ENCODE results near the gene ASB1. TPM values are rescaled to one million over a fixed set of nuclear protein-coding genes. Genes with fewer than 3 reads are reported as not detected.

ASB1 gene
- total RNA-seq, 2 experiments from 2014 or later: 34.5 to 35.6 TPM

GRCh38 chr2:238449909-238450417 is 23.2 kb downstream of the ASB1 start:
- Mint-ChIP-seq H3K9me3 (ENCODE audit: low read depth) (peaks cover 5% of the 10 kb centered on the region), H3K27me3 (no peaks in the 10 kb centered on the region), H3K27ac (no peak overlapping the region), H3K4me3 (no peak overlapping the region), H3K4me1 (peaks cover 4% of the 10 kb centered on the region), H3K36me3 (peaks cover 60% of the 10 kb centered on the region)
- CTCF ChIA-PET: interaction anchor here (0.6 kb wide), 1 partner anchor 12 kb away, joined by 3 read pairs; no protein-coding TSS in a partner anchor
- no peak for DNase-seq
- no peak for ATAC-seq

- CTCF ChIA-PET: interaction anchor here (0.6 kb wide), 1 partner anchor 12 kb away, joined by 3 read pairs; no protein-coding TSS in a partner anchor
- Mint-ChIP-seq H3K27ac (no peak overlapping the region), H3K27me3 (peaks cover 3% of the 10 kb centered on the region), H3K36me3 (peaks cover 57% of the 10 kb centered on the region), H3K9me3 (ENCODE audit: low read depth) (peaks cover 5% of the 10 kb centered on the region), H3K4me3 (no peak overlapping the region), H3K4me1 (peaks cover 4% of the 10 kb centered on the region)
- ATAC-seq (no peak), DNase-seq (no peak)
Observed at GRCh38 chr2:238450440-238450861, 23.7 kb downstream of the ASB1 start.

GRCh38 chr2:238453842-238454241 is 27.1 kb downstream of the ASB1 start:
- Mint-ChIP-seq H3K27me3 (peaks cover 5% of the 10 kb centered on the region), H3K36me3 (peaks cover 35% of the 10 kb centered on the region), H3K9me3 (ENCODE audit: low read depth) (peaks cover 13% of the 10 kb centered on the region), H3K4me3 (no peak overlapping the region), H3K4me1 (no peaks in the 10 kb centered on the region), H3K27ac (no peak overlapping the region)
- CTCF ChIA-PET: no interaction called here
- DNase-seq (no peak), ATAC-seq (no peak)

- Mint-ChIP-seq H3K27ac (no peak overlapping the region), H3K9me3 (ENCODE audit: low read depth) (peaks cover 13% of the 10 kb centered on the region), H3K4me3 (no peak overlapping the region), H3K27me3 (peaks cover 5% of the 10 kb centered on the region), H3K36me3 (peaks cover 16% of the 10 kb centered on the region), H3K4me1 (peaks cover 3% of the 10 kb centered on the region)
- DNase-seq (no peak), ATAC-seq (no peak)
- CTCF ChIA-PET: interaction anchor here (1.2 kb wide), 1 partner anchor 86 kb away, joined by 7 read pairs; no protein-coding TSS in a partner anchor
Observed at GRCh38 chr2:238456449-238456848, 29.7 kb downstream of the ASB1 start.

- DNase-seq (no peak), ATAC-seq (no peak)
- Mint-ChIP-seq H3K27ac (no peak overlapping the region), H3K4me3 (no peak overlapping the region), H3K36me3 (peaks cover 9% of the 10 kb centered on the region), H3K27me3 (peaks cover 5% of the 10 kb centered on the region), H3K9me3 (ENCODE audit: low read depth) (peaks cover 13% of the 10 kb centered on the region), H3K4me1 (peaks cover 3% of the 10 kb centered on the region)
- CTCF ChIA-PET: interaction anchor here (1.0 to 1.2 kb wide), 2 partner anchors 86 kb away, joined by 3 to 7 read pairs; no protein-coding TSS in a partner anchor
Observed at GRCh38 chr2:238456970-238457926, 30.5 kb downstream of the ASB1 start.

- peaks cover 11% of the 10 kb centered on the region for H3K9me3 Mint-ChIP-seq (ENCODE audit: low read depth)
- DNase-seq (no peak), ATAC-seq (no peak)
- peaks cover 4% of the 10 kb centered on the region for H3K36me3 Mint-ChIP-seq
- peaks cover 3% of the 10 kb centered on the region for H3K4me1 Mint-ChIP-seq
- peaks cover 5% of the 10 kb centered on the region for H3K27me3 Mint-ChIP-seq
- H3K27ac Mint-ChIP-seq: no peak overlapping the region
- H3K4me3 Mint-ChIP-seq: no peak overlapping the region
- CTCF ChIA-PET: interaction anchor here (1.0 kb wide), 1 partner anchor 87 kb away, joined by 3 read pairs; no protein-coding TSS in a partner anchor
Observed at GRCh38 chr2:238457927-238458324, 31.2 kb downstream of the ASB1 start.

- peaks cover 5% of the 10 kb centered on the region for H3K27me3 Mint-ChIP-seq
- H3K4me1 Mint-ChIP-seq: peaks cover 3% of the 10 kb centered on the region
- DNase-seq (no peak), ATAC-seq (no peak)
- no peak overlapping the region for H3K4me3 Mint-ChIP-seq
- H3K27ac Mint-ChIP-seq: no peak overlapping the region
- CTCF ChIA-PET: interaction anchor here (1.6 to 2.4 kb wide), 2 partner anchors 88 to 101 kb away, joined by 5 to 7 read pairs; no protein-coding TSS in a partner anchor
- peaks cover 4% of the 10 kb centered on the region for H3K36me3 Mint-ChIP-seq
- peaks cover 11% of the 10 kb centered on the region for H3K9me3 Mint-ChIP-seq (ENCODE audit: low read depth)
Observed at GRCh38 chr2:238458651-238459050, 31.9 kb downstream of the ASB1 start.

GRCh38 chr2:238459081-238459629 is 32.4 kb downstream of the ASB1 start:
- Mint-ChIP-seq H3K27me3 (peaks cover 5% of the 10 kb centered on the region), H3K4me3 (no peak overlapping the region), H3K4me1 (peaks cover 3% of the 10 kb centered on the region), H3K27ac (no peak overlapping the region), H3K36me3 (peaks cover 4% of the 10 kb centered on the region), H3K9me3 (ENCODE audit: low read depth) (peaks cover 11% of the 10 kb centered on the region)
- ATAC-seq (no peak), DNase-seq (no peak)
- CTCF ChIA-PET: interaction anchor here (1.5 to 2.4 kb wide), 3 partner anchors 31 to 102 kb away, joined by 3 to 7 read pairs (median 5); no protein-coding TSS in a partner anchor

GRCh38 chr2:238461051-238461450 is 34.3 kb downstream of the ASB1 start:
- H3K36me3 Mint-ChIP-seq: no peaks in the 10 kb centered on the region
- ATAC-seq: no peak
- no peaks in the 10 kb centered on the region for H3K27me3 Mint-ChIP-seq
- H3K4me3 Mint-ChIP-seq: no peak overlapping the region
- peaks cover 8% of the 10 kb centered on the region for H3K9me3 Mint-ChIP-seq (ENCODE audit: low read depth)
- DNase-seq: no peak
- CTCF ChIA-PET: interaction anchor here (0.8 to 1.7 kb wide), 6 partner anchors 30 to 104 kb away, joined by 3 to 7 read pairs (median 4); no protein-coding TSS in a partner anchor
- H3K4me1 Mint-ChIP-seq: peaks cover 3% of the 10 kb centered on the region
- H3K27ac Mint-ChIP-seq: no peak overlapping the region

- no peaks in the 10 kb centered on the region for H3K27me3 Mint-ChIP-seq
- CTCF ChIA-PET: interaction anchor here (0.8 to 1.7 kb wide), 6 partner anchors 30 to 104 kb away, joined by 3 to 7 read pairs (median 4); no protein-coding TSS in a partner anchor
- H3K4me1 Mint-ChIP-seq: peaks cover 3% of the 10 kb centered on the region
- H3K9me3 Mint-ChIP-seq (ENCODE audit: low read depth): peaks cover 3% of the 10 kb centered on the region
- H3K27ac Mint-ChIP-seq: no peak overlapping the region
- DNase-seq (no peak), ATAC-seq (no peak)
- no peak overlapping the region for H3K4me3 Mint-ChIP-seq
- no peaks in the 10 kb centered on the region for H3K36me3 Mint-ChIP-seq
Observed at GRCh38 chr2:238461491-238461890, 34.8 kb downstream of the ASB1 start.

GRCh38 chr2:238461916-238462315 is 35.2 kb downstream of the ASB1 start:
- H3K9me3 Mint-ChIP-seq (ENCODE audit: low read depth): no peaks in the 10 kb centered on the region
- ATAC-seq (no peak), DNase-seq (no peak)
- H3K27ac Mint-ChIP-seq: no peak overlapping the region
- H3K4me1 Mint-ChIP-seq: peaks cover 3% of the 10 kb centered on the region
- no peaks in the 10 kb centered on the region for H3K27me3 Mint-ChIP-seq
- H3K4me3 Mint-ChIP-seq: no peak overlapping the region
- CTCF ChIA-PET: interaction anchor here (0.8 to 1.7 kb wide), 6 partner anchors 31 to 104 kb away, joined by 3 to 7 read pairs (median 4); no protein-coding TSS in a partner anchor
- H3K36me3 Mint-ChIP-seq: no peaks in the 10 kb centered on the region

- Mint-ChIP-seq H3K36me3 (no peaks in the 10 kb centered on the region), H3K27ac (no peak overlapping the region), H3K4me3 (no peak overlapping the region), H3K4me1 (peaks cover 3% of the 10 kb centered on the region), H3K27me3 (no peaks in the 10 kb centered on the region), H3K9me3 (ENCODE audit: low read depth) (no peaks in the 10 kb centered on the region)
- peak; percentile 84 for ATAC-seq
- CTCF ChIA-PET: interaction anchor here (0.7 to 1.9 kb wide), 4 partner anchors 14 to 105 kb away, joined by 3 to 8 read pairs (median 6); no protein-coding TSS in a partner anchor
- DNase-seq: no peak
Observed at GRCh38 chr2:238462782-238463396, 36.2 kb downstream of the ASB1 start.
